H1 (cell line): ENCODE results near the gene EN2. TPM values are rescaled to one million over a fixed set of nuclear protein-coding genes. Genes with fewer than 3 reads are reported as not detected.

Source experiments
- BACH1 ChIP-seq: IDR thresholded peaks from 2 replicates; pipeline ENCODE4 v1.6.1; 2012; ENCODE audit warnings: low read length, improper control_type of control experiment
- BRCA1 ChIP-seq: IDR thresholded peaks from 2 replicates; pipeline ENCODE4 v1.6.1; 2012; ENCODE audit warnings: low read depth, low read length, improper control_type of control experiment
- CHD1 ChIP-seq: IDR thresholded peaks from 2 replicates; pipeline ENCODE4 v1.6.1; 2012; ENCODE audit warnings: low read depth, low read length, improper control_type of control experiment
- GABPA ChIP-seq: IDR thresholded peaks from 2 replicates; pipeline ENCODE4 v1.6.1; 2011; ENCODE audit warnings: mild to moderate bottlenecking, low read length, moderate library complexity, borderline replicate concordance; ENCODE audit not compliant: insufficient read depth
- RAD21 ChIP-seq, 2 experiments: IDR thresholded peaks in 1 of 2; conservative IDR thresholded peaks in 1 of 2; 2 replicates each; pipeline ENCODE4 v1.6.1; 2011; ENCODE audit warnings: low read depth in 2 of 2, low read length in 2 of 2, improper control_type of control experiment in 1 of 2, inconsistent platforms in 1 of 2, mild to moderate bottlenecking in 1 of 2, moderate library complexity in 1 of 2
- SP2 ChIP-seq: IDR thresholded peaks from 2 replicates; pipeline ENCODE4 v1.6.1; 2012; ENCODE audit warnings: mild to moderate bottlenecking, low read length, inconsistent platforms
- SRF ChIP-seq: IDR thresholded peaks from 2 replicates; pipeline ENCODE4 v1.6.1; 2011; ENCODE audit warnings: mild to moderate bottlenecking, low read depth, low read length, moderate library complexity
- polyA plus RNA-seq, 7 experiments: library from polyadenylated mRNA; depleted of rRNA in 3 of 7; stranded (reverse) in 5 of 7; unstranded in 2 of 7; fragments of >200 nt in 5 of 7; fragments of 200-250 nt in 2 of 7; gene quantifications; 1 replicate in 5 of 7; 2 replicates in 1 of 7; 4 replicates in 1 of 7; pipeline versions ENCODE4 v1.2.1 to v1.2.3, GENCODE V29; 2011 to 2013; ENCODE audit warnings: missing spikeins in 2 of 7, mixed read lengths in 2 of 7
- total RNA-seq: library from RNA; stranded (reverse); fragmentation: NEBNext Ultra II Directional; extraction: Animal tissue kit (Norgen Biotek cat#: 25700); gene quantifications from 2 replicates; pipeline ENCODE4 v1.2.1, GENCODE V29; 2021
- TF ChIP-seq, protein P1 (sequence below): IDR thresholded peaks from 2 replicates; pipeline ENCODE4 v1.6.1; 2012; ENCODE audit warnings: low read length, inconsistent platforms
- TF ChIP-seq, protein P2 (sequence below): IDR thresholded peaks from 2 replicates; pipeline ENCODE4 v1.6.1; 2012; ENCODE audit warnings: inconsistent platforms

Gene EN2
- total and polyA plus RNA-seq, 2 of the 8 experiments (the other 6 are each of a cell fraction or from before 2014, with no cell fraction given) = not detected

DNA sequence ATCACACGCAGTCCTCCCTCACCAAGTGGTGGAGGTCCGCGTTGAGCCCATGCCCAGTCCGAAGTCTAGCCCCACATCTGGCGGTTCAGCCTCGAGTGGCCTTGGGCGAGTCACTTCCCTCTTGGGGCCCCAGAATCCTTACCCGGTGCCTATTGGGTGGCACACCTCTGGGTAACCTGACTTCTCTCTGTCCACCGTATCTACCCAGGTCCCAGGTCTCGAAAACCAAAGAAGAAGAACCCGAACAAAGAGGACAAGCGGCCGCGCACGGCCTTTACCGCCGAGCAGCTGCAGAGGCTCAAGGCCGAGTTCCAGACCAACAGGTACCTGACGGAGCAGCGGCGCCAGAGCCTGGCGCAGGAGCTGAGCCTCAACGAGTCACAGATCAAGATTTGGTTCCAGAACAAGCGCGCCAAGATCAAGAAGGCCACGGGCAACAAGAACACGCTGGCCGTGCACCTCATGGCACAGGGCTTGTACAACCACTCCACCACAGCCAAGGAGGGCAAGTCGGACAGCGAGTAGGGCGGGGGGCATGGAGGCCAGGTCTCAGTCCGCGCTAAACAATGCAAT, 4.3 kb downstream of the EN2 start (continued):
- TF ChIP-seq BRCA1 (no peak), CHD1 (no peak), RAD21 (IDR thresholded peaks at IDR 0.05 in 1 of 2, conservative IDR thresholded peaks at IDR 0.05 in 1 of 2; ENCODE audit: low read depth in 2 of 2, low read length in 2 of 2) (no peak), GABPA (no peak), BACH1 (no peak), SP2 (no peak), SRF (no peak)
- TF ChIP-seq, protein P1, sequence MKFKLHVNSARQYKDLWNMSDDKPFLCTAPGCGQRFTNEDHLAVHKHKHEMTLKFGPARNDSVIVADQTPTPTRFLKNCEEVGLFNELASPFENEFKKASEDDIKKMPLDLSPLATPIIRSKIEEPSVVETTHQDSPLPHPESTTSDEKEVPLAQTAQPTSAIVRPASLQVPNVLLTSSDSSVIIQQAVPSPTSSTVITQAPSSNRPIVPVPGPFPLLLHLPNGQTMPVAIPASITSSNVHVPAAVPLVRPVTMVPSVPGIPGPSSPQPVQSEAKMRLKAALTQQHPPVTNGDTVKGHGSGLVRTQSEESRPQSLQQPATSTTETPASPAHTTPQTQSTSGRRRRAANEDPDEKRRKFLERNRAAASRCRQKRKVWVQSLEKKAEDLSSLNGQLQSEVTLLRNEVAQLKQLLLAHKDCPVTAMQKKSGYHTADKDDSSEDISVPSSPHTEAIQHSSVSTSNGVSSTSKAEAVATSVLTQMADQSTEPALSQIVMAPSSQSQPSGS = no peak
- TF ChIP-seq, protein P2, sequence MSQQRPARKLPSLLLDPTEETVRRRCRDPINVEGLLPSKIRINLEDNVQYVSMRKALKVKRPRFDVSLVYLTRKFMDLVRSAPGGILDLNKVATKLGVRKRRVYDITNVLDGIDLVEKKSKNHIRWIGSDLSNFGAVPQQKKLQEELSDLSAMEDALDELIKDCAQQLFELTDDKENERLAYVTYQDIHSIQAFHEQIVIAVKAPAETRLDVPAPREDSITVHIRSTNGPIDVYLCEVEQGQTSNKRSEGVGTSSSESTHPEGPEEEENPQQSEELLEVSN = no peak
- TF ChIP-seq, all 59 proteins: peak for 4
